Gastrocnemius medialis (tissue), 4 donors: Measurements from ENCODE around the gene GIGYF2. TPM values are rescaled to one million over a fixed set of nuclear protein-coding genes. Genes with fewer than 3 reads are reported as not detected.

Source experiments
- ATAC-seq, 2 donors: fragments of 150-250 bp; one replicate each; pipeline ENCODE4 v1.9.1; 2016
- DNase-seq, 2 donors: peaks; one replicate each; pipeline ENCODE4 v3.0.0-alpha.2; 2019
- H3K27ac ChIP-seq, 4 donors: fragments of 200-600 bp; sonication (generic); 1 replicate in 1 of 4; 2 replicates in 3 of 4; pipeline ENCODE4 v1.5.1; 2016 to 2018; ENCODE audit warnings: mild to moderate bottlenecking in 2 of 4, moderate library complexity in 1 of 4
- H3K27me3 ChIP-seq, 3 donors: fragments of 200-600 bp; sonication (generic) in 2 of 3; 1 replicate in 1 of 3; 2 replicates in 2 of 3; pipeline versions ENCODE4 v1.5.1 to v1.6.0; 2016 to 2019; ENCODE audit warnings: mild to moderate bottlenecking in 1 of 3, moderate library complexity in 1 of 3
- H3K36me3 ChIP-seq, 2 donors: fragments of 200-600 bp; sonication (generic) in 1 of 2; one replicate each; pipeline ENCODE4 v1.5.1; 2017 to 2018
- H3K4me1 ChIP-seq, 2 donors: fragments of 200-600 bp; sonication (generic) in 1 of 2; one replicate each; pipeline ENCODE4 v1.5.1; 2016 to 2017; ENCODE audit warnings: mild to moderate bottlenecking in 2 of 2
- H3K4me3 ChIP-seq, 4 donors: fragments of 200-600 bp; sonication (generic) in 3 of 4; 1 replicate in 1 of 4; 2 replicates in 3 of 4; pipeline ENCODE4 v1.5.1; 2016 to 2019; ENCODE audit warnings: mild to moderate bottlenecking in 2 of 4
- H3K9me3 ChIP-seq, 3 donors: fragments of 200-600 bp; sonication (generic) in 2 of 3; 1 replicate in 1 of 3; 2 replicates in 2 of 3; pipeline ENCODE4 v1.5.1; 2016 to 2019
- POLR2A ChIP-seq, 2 donors: fragments of 450-650 bp; IDR thresholded peaks; one replicate each; pipeline ENCODE4 v1.6.1; 2017; ENCODE audit warnings: antibody characterized with exemption in 2 of 2, mild to moderate bottlenecking in 2 of 2, moderate library complexity in 2 of 2
- in situ Hi-C, 4 donors: fragments of 200-750 bp; cut with MboI; loops; one replicate each; pipeline versions ENCODE4 v1.15.0 to v1.8.0; 2017; ENCODE audit warnings: low sequenced_read_pairs in 4 of 4
- intact Hi-C: fragments of 100-400 bp; cut with DNase I; formaldehyde crosslinking; loops from one replicate; pipeline ENCODE4 v1.15.1; 2023; ENCODE audit warnings: low total_unique reads
- total RNA-seq, 4 donors: library from RNA; depleted of rRNA; stranded (reverse); fragments of >200 nt; gene quantifications; one replicate each; pipeline versions ENCODE4 v1.1.0 to v1.2.3, GENCODE V29; 2016
- TF ChIP-seq, protein P1 (sequence below), 5 experiments: fragments of 450-650 bp in 3 of 5; fragments of 200-600 bp in 2 of 5; sonication (generic) in 2 of 5; IDR thresholded peaks in 4 of 5; conservative IDR thresholded peaks in 1 of 5; 1 replicate in 4 of 5; 2 replicates in 1 of 5; pipeline ENCODE4 v1.5.1; 2016 to 2019; ENCODE audit warnings: antibody characterized with exemption in 5 of 5, mild to moderate bottlenecking in 3 of 5, moderate library complexity in 3 of 5

Gene GIGYF2
- total RNA-seq, 4 donors from 2014 or later: 55.7 to 87.8 (median 66.1) TPM

DNA sequence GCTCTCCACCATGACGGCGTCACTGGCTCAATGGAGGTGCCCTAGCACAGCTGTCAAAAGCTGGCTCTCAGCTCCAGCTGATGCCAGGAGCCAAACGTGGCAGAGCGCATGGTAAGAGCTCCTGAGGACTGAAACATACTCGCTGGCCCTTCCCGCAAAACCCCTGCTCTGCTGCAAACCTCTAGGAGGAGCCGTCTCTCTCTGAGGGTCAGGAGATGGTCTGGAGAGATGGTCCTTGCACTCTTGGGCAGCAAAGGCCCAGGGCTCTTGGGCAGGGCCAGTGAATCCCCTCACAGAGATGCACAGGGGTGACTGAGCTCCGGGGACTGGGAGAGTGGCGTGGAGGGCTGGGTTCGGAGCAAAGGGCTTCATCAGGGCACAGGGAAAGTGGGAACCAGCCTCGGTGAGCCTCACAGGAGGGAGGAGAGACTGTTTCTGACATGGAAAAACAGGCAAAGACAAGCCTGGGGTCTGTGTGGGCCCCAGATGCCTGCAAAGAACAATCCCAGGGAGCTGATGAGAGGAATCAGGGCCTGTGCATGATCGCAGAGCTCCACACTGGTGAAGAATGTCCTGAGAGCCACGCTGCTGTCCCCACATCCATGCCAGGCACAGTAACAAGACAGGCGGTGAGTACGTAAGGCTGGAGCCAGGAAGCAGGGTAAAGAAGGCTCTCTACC is 190.2 kb downstream of the GIGYF2 start:
- intact Hi-C loops: no loop called here
- in situ Hi-C loops: no loop called here
- DNase-seq (no peak), ATAC-seq (no peak)
- Histone ChIP-seq H3K27me3 (no peaks in the 10 kb centered on the region), H3K36me3 (no peaks in the 10 kb centered on the region), H3K4me1 (peaks cover 3 to 12% of the 10 kb centered on the region in 2 donors), H3K4me3 (no peak overlapping the region), H3K27ac (no peak overlapping the region), H3K9me3 (no peaks in the 10 kb centered on the region)
- TF ChIP-seq POLR2A (IDR thresholded peaks at IDR 0.05): no peak
- TF ChIP-seq, protein P1, sequence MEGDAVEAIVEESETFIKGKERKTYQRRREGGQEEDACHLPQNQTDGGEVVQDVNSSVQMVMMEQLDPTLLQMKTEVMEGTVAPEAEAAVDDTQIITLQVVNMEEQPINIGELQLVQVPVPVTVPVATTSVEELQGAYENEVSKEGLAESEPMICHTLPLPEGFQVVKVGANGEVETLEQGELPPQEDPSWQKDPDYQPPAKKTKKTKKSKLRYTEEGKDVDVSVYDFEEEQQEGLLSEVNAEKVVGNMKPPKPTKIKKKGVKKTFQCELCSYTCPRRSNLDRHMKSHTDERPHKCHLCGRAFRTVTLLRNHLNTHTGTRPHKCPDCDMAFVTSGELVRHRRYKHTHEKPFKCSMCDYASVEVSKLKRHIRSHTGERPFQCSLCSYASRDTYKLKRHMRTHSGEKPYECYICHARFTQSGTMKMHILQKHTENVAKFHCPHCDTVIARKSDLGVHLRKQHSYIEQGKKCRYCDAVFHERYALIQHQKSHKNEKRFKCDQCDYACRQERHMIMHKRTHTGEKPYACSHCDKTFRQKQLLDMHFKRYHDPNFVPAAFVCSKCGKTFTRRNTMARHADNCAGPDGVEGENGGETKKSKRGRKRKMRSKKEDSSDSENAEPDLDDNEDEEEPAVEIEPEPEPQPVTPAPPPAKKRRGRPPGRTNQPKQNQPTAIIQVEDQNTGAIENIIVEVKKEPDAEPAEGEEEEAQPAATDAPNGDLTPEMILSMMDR (IDR thresholded peaks at IDR 0.05 in 4 of 5, conservative IDR thresholded peaks at IDR 0.05 in 1 of 5): no peak

DNA sequence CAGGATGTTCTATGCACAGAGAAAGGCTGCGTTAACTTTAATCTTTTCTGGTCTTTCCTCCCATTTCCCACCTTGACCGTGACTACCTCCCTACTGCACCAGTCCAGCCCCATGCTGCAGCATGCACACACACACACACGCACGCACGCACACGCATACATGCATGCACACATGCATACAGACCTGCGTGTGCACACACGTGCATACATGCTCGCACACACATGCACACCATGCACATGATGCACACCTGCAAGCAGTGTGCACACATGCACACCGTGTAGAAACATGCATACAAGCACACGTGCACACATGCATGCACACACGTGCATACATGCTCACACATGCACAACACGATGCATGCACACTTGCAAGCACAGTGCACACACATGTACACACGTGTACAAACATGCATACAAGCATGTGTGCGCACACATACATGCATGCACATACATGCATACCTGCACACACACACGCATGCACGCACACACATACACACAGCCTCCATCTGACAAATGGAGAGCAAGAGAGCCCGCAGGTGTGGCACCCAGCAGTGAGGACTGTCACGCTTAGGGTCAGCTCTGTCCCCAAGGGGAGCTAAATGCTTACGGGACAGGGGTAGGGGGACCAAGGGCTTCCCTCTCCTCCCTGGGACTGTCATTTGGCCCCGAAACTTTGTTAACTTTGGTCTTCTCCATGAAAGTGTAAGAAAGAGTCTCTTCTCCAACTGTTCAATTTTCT is 191.1 kb downstream of the GIGYF2 start:
- DNase-seq (no peak), ATAC-seq (no peak)
- Histone ChIP-seq H3K4me1 (peaks cover 3 to 12% of the 10 kb centered on the region in 2 donors), H3K4me3 (no peak overlapping the region), H3K27ac (no peak overlapping the region), H3K36me3 (no peaks in the 10 kb centered on the region), H3K9me3 (no peaks in the 10 kb centered on the region), H3K27me3 (no peaks in the 10 kb centered on the region)
- in situ Hi-C loops (no loop called here), intact Hi-C loops (no loop called here)
- no peak for TF ChIP-seq POLR2A (IDR thresholded peaks at IDR 0.05)
- TF ChIP-seq, protein P1 (IDR thresholded peaks at IDR 0.05 in 4 of 5, conservative IDR thresholded peaks at IDR 0.05 in 1 of 5): no peak

DNA sequence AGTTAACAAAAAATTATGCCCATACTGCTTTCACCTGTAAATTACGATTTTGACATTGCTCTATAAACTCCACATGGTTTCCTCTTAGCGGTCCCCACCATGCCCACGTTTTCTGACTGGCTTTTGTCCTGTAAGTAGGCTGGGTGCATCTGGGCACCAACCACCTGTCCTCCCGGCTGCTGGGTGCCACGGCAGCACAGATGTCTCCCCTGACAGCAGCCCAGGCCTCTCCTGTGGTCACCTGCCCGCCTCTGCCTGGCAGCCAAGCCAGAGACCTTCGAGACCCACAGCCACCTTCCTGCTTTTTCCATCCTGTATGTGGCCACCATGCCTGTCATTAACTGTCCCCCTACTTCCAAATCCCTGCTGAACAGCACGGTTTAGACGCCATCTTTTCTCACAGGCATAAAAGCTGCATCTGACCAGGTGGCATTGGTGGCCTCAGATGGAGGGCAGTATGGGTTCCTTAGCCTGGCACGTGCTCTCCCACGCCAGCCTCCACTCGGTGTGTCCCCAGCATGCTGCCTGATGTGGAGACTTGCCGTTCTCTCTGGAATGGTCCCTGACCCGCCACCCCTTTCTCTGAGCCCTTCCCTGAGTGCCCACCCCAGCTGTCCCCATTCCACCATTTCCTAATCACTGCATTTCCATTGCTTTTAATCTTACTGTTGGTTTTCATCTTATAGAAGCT is 191.9 kb downstream of the GIGYF2 start:
- intact Hi-C loops: no loop called here
- H3K27ac ChIP-seq: no peak overlapping the region
- ATAC-seq (no peak), DNase-seq (no peak)
- H3K4me1 ChIP-seq: peaks cover 3 to 12% of the 10 kb centered on the region in 2 donors
- H3K36me3 ChIP-seq: no peaks in the 10 kb centered on the region
- no peak for TF ChIP-seq POLR2A (IDR thresholded peaks at IDR 0.05)
- TF ChIP-seq, protein P1 (IDR thresholded peaks at IDR 0.05 in 4 of 5, conservative IDR thresholded peaks at IDR 0.05 in 1 of 5): no peak
- no peaks in the 10 kb centered on the region for H3K27me3 ChIP-seq
- in situ Hi-C loops: no loop called here
- no peaks in the 10 kb centered on the region for H3K9me3 ChIP-seq
- H3K4me3 ChIP-seq: no peak overlapping the region

DNA sequence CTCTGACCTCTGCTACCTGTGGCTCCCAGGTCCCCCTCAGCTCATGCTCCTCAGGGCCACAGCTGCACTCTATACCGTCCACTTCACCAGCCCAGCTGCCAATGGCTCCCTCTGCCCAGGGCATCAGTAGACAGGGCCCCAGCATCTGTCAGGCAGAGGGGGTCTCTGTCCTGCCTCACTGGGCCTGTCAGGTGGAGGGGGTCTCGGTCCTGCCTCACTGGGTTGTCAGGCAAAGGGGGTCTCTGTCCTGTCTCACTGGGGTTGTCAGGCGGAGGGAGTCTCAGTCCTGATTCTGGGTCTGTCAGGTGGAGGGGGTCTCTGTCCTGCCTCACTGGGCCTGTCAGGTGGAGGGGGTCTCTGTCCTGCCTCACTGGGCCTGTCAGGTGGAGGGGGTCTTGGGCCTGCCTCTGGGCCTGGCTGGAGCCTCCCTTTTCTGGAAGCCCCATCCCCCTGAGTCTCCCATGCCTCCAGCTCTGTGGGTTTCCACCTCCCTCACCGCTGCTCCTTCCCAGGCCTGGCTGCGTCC is 192.8 kb downstream of the GIGYF2 start:
- no peak overlapping the region for H3K4me3 ChIP-seq
- intact Hi-C loops (no loop called here), in situ Hi-C loops (no loop called here)
- TF ChIP-seq, protein P1 (IDR thresholded peaks at IDR 0.05 in 4 of 5, conservative IDR thresholded peaks at IDR 0.05 in 1 of 5): no peak
- TF ChIP-seq POLR2A (IDR thresholded peaks at IDR 0.05): no peak
- H3K27me3 ChIP-seq: no peaks in the 10 kb centered on the region
- ATAC-seq: no peak
- H3K36me3 ChIP-seq: no peaks in the 10 kb centered on the region
- no peak overlapping the region for H3K27ac ChIP-seq
- DNase-seq: no peak
- peaks cover 3 to 12% of the 10 kb centered on the region in 2 donors for H3K4me1 ChIP-seq
- H3K9me3 ChIP-seq: no peaks in the 10 kb centered on the region
